SK-N-SH (cell line): Measurements from ENCODE around the gene SPATA20. TPM values are rescaled to one million over a fixed set of nuclear protein-coding genes. Genes with fewer than 3 reads are reported as not detected.

Source experiments
- CTCF ChIA-PET: fragments of 300-600, 350-600 bp; formaldehyde crosslinking; extraction: SDS; loops from one replicate; lab custom pipeline; 2021; lab: Yijun Ruan, JAX
- POLR2A ChIA-PET: fragments of 350-600 bp; sonication (Branson Sonifier 250); formaldehyde crosslinking; extraction: SDS; loops from one replicate; lab custom pipeline; 2020; ENCODE audit warnings: antibody characterized with exemption, inconsistent platforms; lab: Yijun Ruan, JAX
- DNase-seq: peaks from one replicate; pipeline ENCODE4 v3.0.0; 2012
- H2AFZ ChIP-seq: fragments of 200-600 bp; sonication (generic); 2 replicates; pipeline ENCODE4 v1.8.1; 2016; ENCODE audit warnings: antibody characterized with exemption, mild to moderate bottlenecking, low read depth
- H3F3A ChIP-seq: fragments of 200-600 bp; sonication (generic); replicated peaks from 2 replicates; pipeline ENCODE3; 2016; ENCODE audit warnings: antibody characterized with exemption, mild to moderate bottlenecking; ENCODE audit not compliant: insufficient read depth
- H3K27ac ChIP-seq, 2 experiments: fragments of 200-500 bp in 1 of 2; fragments of 200-600 bp in 1 of 2; sonication (Bioruptor generic) in 1 of 2; sonication (generic), shearing (Covaris generic) in 1 of 2; 2 replicates each; pipeline versions ENCODE4 v1.5.1 to v1.6.1; 2014 to 2016; ENCODE audit warnings: low read depth in 2 of 2, inconsistent platforms in 1 of 2, low read length in 1 of 2, mild to moderate bottlenecking in 1 of 2, mixed read lengths in 1 of 2
- H3K27me3 ChIP-seq: fragments of 200-600 bp; sonication (generic), shearing (Covaris generic); 2 replicates; pipeline ENCODE4 v1.6.1; 2016; ENCODE audit warnings: mixed run types; ENCODE audit not compliant: insufficient read depth
- H3K36me3 ChIP-seq, 2 experiments: fragments of 200-500 bp in 1 of 2; fragments of 200-600 bp in 1 of 2; sonication (Bioruptor generic) in 1 of 2; sonication (generic) in 1 of 2; replicated peaks in 1 of 2; 2 replicates each; pipeline versions ENCODE3 to v1.5.1; 2014 to 2016; ENCODE audit warnings: low read length in 1 of 2, mild to moderate bottlenecking in 1 of 2; ENCODE audit not compliant: insufficient read depth in 2 of 2, control insufficient read depth in 1 of 2
- H3K4me1 ChIP-seq, 2 experiments: fragments of 200-500 bp in 1 of 2; fragments of 200-600 bp in 1 of 2; sonication (Bioruptor generic) in 1 of 2; sonication (generic), shearing (Covaris generic) in 1 of 2; 2 replicates each; pipeline versions ENCODE4 v1.5.1 to v1.6.1; 2014 to 2016; ENCODE audit warnings: low read depth in 1 of 2, low read length in 1 of 2, mixed run types in 1 of 2; ENCODE audit not compliant: insufficient read depth in 2 of 2, control insufficient read depth in 1 of 2
- H3K4me2 ChIP-seq: fragments of 200-600 bp; sonication (generic), shearing (Covaris generic); 2 replicates; pipeline ENCODE4 v1.6.1; 2017; ENCODE audit warnings: mixed run types
- H3K4me3 ChIP-seq, 2 experiments: fragments of 200-500 bp in 1 of 2; fragments of 200-600 bp in 1 of 2; sonication (Bioruptor generic) in 1 of 2; sonication (generic), shearing (Covaris generic) in 1 of 2; 2 replicates each; pipeline versions ENCODE4 v1.5.1 to v1.8.1; 2014 to 2016; ENCODE audit warnings: low read depth in 2 of 2, inconsistent platforms in 1 of 2, low read length in 1 of 2, mild to moderate bottlenecking in 1 of 2, mixed read lengths in 1 of 2, moderate library complexity in 1 of 2
- H3K79me2 ChIP-seq: fragments of 200-600 bp; sonication (generic); 2 replicates; pipeline ENCODE4 v1.8.1; 2017; ENCODE audit warnings: mild to moderate bottlenecking; ENCODE audit not compliant: insufficient read depth
- H3K9ac ChIP-seq: fragments of 200-600 bp; sonication (generic); 2 replicates; pipeline ENCODE4 v1.6.1; 2017; ENCODE audit warnings: mixed run types
- H3K9me2 ChIP-seq: fragments of 200-600 bp; sonication (generic); 2 replicates; pipeline ENCODE4 v1.6.1; 2017; ENCODE audit warnings: mixed run types
- H3K9me3 ChIP-seq: fragments of 200-600 bp; sonication (generic); 2 replicates; pipeline ENCODE4 v1.6.1; 2017; ENCODE audit warnings: mixed run types, mild to moderate bottlenecking, moderate library complexity
- H4K20me1 ChIP-seq: fragments of 200-600 bp; sonication (generic); 2 replicates; pipeline ENCODE4 v1.6.1; 2017; ENCODE audit warnings: mild to moderate bottlenecking, mixed run types; ENCODE audit not compliant: insufficient read depth
- CHD2 ChIP-seq: fragments of 150-350 bp; IDR thresholded peaks from 2 replicates; pipeline ENCODE4 v1.6.1; 2018; ENCODE audit warnings: low read length; ENCODE audit not compliant: partially characterized antibody
- ELF1 ChIP-seq: IDR thresholded peaks from 2 replicates; pipeline ENCODE4 v1.4.0; 2012
- FOXJ3 ChIP-seq: sonication (generic); formaldehyde crosslinking; IDR thresholded peaks from 2 replicates; pipeline ENCODE4 v1.5.1; 2020; ENCODE audit warnings: mild to moderate bottlenecking, missing genetic modification reagents
- GATA2 ChIP-seq: sonication (generic); formaldehyde crosslinking; IDR thresholded peaks from 2 replicates; pipeline ENCODE4 v1.5.0; 2020; ENCODE audit warnings: mild to moderate bottlenecking, missing genetic modification reagents
- JUND ChIP-seq: IDR thresholded peaks from 2 replicates; pipeline ENCODE4 v1.4.0; 2012
- MXI1 ChIP-seq: IDR thresholded peaks from 2 replicates; pipeline ENCODE4 v1.6.1; 2012; ENCODE audit warnings: mild to moderate bottlenecking, low read depth, low read length, improper control_type of control experiment
- NRF1 ChIP-seq: IDR thresholded peaks from 2 replicates; pipeline ENCODE4 v1.6.1; 2012; ENCODE audit warnings: low read depth, mild to moderate bottlenecking, low read length
- RCOR1 ChIP-seq: fragments of 150-350 bp; IDR thresholded peaks from 2 replicates; pipeline ENCODE4 v1.6.1; 2017; ENCODE audit warnings: antibody characterized with exemption, low read length
- RFX5 ChIP-seq: IDR thresholded peaks from 2 replicates; pipeline ENCODE4 v1.6.1; 2012; ENCODE audit warnings: mild to moderate bottlenecking, improper control_type of control experiment, low read length
- RXRA ChIP-seq: IDR thresholded peaks from 2 replicates; pipeline ENCODE4 v1.4.0; 2012; ENCODE audit warnings: low read depth, mild to moderate bottlenecking, borderline replicate concordance
- SMC3 ChIP-seq: IDR thresholded peaks from 2 replicates; pipeline ENCODE4 v1.6.1; 2012; ENCODE audit warnings: low read depth, low read length, improper control_type of control experiment
- YY1 ChIP-seq: IDR thresholded peaks from 2 replicates; pipeline ENCODE4 v1.4.0; 2012; ENCODE audit warnings: low read depth, mild to moderate bottlenecking
- WGBS: methylation state at CpG from one replicate; pipeline ENCODE4 v1.1.6; 2017; ENCODE audit warnings: low lambda C conversion rate; 5-methylcytosine and 5-hydroxymethylcytosine counted together
- polyA plus RNA-seq, 3 experiments: library from polyadenylated mRNA; depleted of rRNA; stranded (reverse); fragments of >200 nt; gene quantifications; 2 replicates each; pipeline ENCODE4 v1.2.3, GENCODE V29; 2012
- TF ChIP-seq, protein P1 (sequence below): fragments of 150-350 bp; IDR thresholded peaks from 2 replicates; pipeline ENCODE4 v1.6.1; 2017; ENCODE audit warnings: antibody characterized with exemption, low read length, low read depth, borderline replicate concordance
- TF ChIP-seq, protein P2 (sequence below): fragments of 150-350 bp; IDR thresholded peaks from 2 replicates; pipeline ENCODE4 v1.6.1; 2016; ENCODE audit warnings: mild to moderate bottlenecking, low read depth, low read length
- TF ChIP-seq, protein P3 (sequence below): IDR thresholded peaks from 2 replicates; pipeline ENCODE4 v1.6.1; 2012; ENCODE audit warnings: mild to moderate bottlenecking, low read depth, low read length, moderate library complexity
- TF ChIP-seq, protein P4 (sequence below): fragments of 200-600 bp; sonication (generic); IDR thresholded peaks from 2 replicates; pipeline ENCODE4 v1.6.1; 2017; ENCODE audit warnings: antibody characterized with exemption, mild to moderate bottlenecking, moderate library complexity
- TF ChIP-seq, protein P5 (sequence below): IDR thresholded peaks from 2 replicates; pipeline ENCODE4 v1.4.0; 2012; ENCODE audit warnings: low read depth, borderline replicate concordance
- TF ChIP-seq, protein P6 (sequence below): IDR thresholded peaks from 2 replicates; pipeline ENCODE4 v1.4.0; 2012; ENCODE audit warnings: low read depth, borderline replicate concordance

SPATA20 gene
- polyA plus RNA-seq, 1 of the 3 experiments (the other 2 are of a cell fraction): 92.0 TPM

DNA sequence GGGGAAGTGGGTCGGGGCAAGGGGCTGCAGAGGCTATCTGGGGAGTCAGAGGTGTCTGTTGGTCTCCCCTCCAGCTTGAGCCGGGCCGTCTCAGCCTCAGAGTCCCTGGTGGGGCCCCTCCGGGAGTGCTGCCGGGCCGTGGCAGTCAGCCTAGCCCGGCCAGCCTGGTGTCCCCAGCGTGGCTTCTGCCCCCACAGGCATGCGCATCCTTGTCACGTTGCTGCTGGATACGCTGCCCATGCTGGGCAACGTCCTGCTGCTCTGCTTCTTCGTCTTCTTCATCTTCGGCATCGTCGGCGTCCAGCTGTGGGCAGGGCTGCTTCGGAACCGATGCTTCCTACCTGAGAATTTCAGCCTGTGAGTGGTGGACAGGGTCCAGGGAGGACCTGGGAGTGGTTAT, 24.7 kb downstream of the SPATA20 start:
- Histone ChIP-seq H4K20me1 (no peaks in the 10 kb centered on the region), H2AFZ (no peak overlapping the region), H3K9me3 (no peaks in the 10 kb centered on the region), H3K4me3 (no peak overlapping the region), H3K27me3 (no peaks in the 10 kb centered on the region; the same call in 1 of the 2 replicates), H3K4me2 (no peak overlapping the region), H3F3A (peaks cover 4% of the 10 kb centered on the region), H3K9me2 (no peaks in the 10 kb centered on the region), H3K9ac (no peak overlapping the region), H3K4me1 (peaks cover 0 to 32% of the 10 kb centered on the region in 2 experiments; a peak in 1 of 4 replicates), H3K36me3 (no peaks in the 10 kb centered on the region), H3K27ac (no peak overlapping the region), H3K79me2 (no peaks in the 10 kb centered on the region)
- WGBS: 91% methylated on average over 16 of the region's 19 CpGs
- ChIA-PET CTCF (interaction anchor here (0.9 to 4.7 kb wide), 5 partner anchors 16 to 124 kb away, joined by 3 to 27 read pairs (median 3); no protein-coding TSS in a partner anchor), POLR2A (no interaction called here)
- TF ChIP-seq NRF1 (no peak), CHD2 (no peak), SMC3 (no peak), GATA2 (CRISPR knock-in tag) (no peak), FOXJ3 (CRISPR knock-in tag) (no peak), RXRA (no peak), RCOR1 (no peak), ELF1 (no peak), RFX5 (no peak)
- TF ChIP-seq, protein P1, sequence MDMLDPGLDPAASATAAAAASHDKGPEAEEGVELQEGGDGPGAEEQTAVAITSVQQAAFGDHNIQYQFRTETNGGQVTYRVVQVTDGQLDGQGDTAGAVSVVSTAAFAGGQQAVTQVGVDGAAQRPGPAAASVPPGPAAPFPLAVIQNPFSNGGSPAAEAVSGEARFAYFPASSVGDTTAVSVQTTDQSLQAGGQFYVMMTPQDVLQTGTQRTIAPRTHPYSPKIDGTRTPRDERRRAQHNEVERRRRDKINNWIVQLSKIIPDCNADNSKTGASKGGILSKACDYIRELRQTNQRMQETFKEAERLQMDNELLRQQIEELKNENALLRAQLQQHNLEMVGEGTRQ: no peak
- TF ChIP-seq, protein P2, sequence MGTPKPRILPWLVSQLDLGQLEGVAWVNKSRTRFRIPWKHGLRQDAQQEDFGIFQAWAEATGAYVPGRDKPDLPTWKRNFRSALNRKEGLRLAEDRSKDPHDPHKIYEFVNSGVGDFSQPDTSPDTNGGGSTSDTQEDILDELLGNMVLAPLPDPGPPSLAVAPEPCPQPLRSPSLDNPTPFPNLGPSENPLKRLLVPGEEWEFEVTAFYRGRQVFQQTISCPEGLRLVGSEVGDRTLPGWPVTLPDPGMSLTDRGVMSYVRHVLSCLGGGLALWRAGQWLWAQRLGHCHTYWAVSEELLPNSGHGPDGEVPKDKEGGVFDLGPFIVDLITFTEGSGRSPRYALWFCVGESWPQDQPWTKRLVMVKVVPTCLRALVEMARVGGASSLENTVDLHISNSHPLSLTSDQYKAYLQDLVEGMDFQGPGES: no peak
- TF ChIP-seq, protein P3, sequence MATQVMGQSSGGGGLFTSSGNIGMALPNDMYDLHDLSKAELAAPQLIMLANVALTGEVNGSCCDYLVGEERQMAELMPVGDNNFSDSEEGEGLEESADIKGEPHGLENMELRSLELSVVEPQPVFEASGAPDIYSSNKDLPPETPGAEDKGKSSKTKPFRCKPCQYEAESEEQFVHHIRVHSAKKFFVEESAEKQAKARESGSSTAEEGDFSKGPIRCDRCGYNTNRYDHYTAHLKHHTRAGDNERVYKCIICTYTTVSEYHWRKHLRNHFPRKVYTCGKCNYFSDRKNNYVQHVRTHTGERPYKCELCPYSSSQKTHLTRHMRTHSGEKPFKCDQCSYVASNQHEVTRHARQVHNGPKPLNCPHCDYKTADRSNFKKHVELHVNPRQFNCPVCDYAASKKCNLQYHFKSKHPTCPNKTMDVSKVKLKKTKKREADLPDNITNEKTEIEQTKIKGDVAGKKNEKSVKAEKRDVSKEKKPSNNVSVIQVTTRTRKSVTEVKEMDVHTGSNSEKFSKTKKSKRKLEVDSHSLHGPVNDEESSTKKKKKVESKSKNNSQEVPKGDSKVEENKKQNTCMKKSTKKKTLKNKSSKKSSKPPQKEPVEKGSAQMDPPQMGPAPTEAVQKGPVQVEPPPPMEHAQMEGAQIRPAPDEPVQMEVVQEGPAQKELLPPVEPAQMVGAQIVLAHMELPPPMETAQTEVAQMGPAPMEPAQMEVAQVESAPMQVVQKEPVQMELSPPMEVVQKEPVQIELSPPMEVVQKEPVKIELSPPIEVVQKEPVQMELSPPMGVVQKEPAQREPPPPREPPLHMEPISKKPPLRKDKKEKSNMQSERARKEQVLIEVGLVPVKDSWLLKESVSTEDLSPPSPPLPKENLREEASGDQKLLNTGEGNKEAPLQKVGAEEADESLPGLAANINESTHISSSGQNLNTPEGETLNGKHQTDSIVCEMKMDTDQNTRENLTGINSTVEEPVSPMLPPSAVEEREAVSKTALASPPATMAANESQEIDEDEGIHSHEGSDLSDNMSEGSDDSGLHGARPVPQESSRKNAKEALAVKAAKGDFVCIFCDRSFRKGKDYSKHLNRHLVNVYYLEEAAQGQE: no peak
- DNase-seq: no peak

DNA sequence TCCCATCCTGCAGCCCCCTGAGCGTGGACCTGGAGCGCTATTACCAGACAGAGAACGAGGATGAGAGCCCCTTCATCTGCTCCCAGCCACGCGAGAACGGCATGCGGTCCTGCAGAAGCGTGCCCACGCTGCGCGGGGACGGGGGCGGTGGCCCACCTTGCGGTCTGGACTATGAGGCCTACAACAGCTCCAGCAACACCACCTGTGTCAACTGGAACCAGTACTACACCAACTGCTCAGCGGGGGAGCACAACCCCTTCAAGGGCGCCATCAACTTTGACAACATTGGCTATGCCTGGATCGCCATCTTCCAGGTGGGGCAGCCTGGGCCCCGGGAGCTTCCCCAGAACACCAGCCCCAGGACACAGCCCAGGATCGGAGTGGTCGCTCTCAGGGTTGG, 25.6 kb downstream of the SPATA20 start:
- Histone ChIP-seq H3K9me3 (no peaks in the 10 kb centered on the region), H3K4me3 (no peak overlapping the region), H2AFZ (no peak overlapping the region), H3K4me1 (peaks cover 0 to 27% of the 10 kb centered on the region in 2 experiments; a peak in 1 of 4 replicates), H3F3A (peaks cover 4% of the 10 kb centered on the region), H3K4me2 (no peak overlapping the region), H3K27ac (no peak overlapping the region), H3K79me2 (no peaks in the 10 kb centered on the region), H3K9me2 (no peaks in the 10 kb centered on the region), H3K9ac (no peak overlapping the region), H3K27me3 (no peaks in the 10 kb centered on the region), H3K36me3 (no peaks in the 10 kb centered on the region), H4K20me1 (no peaks in the 10 kb centered on the region)
- ChIA-PET POLR2A (no interaction called here), CTCF (interaction anchor here (0.7 to 2.9 kb wide), 5 partner anchors 10 to 211 kb away, joined by 3 to 10 read pairs (median 4); no protein-coding TSS in a partner anchor)
- no peak for DNase-seq
- WGBS: 96% methylated on average over 17 of the region's 20 CpGs
- TF ChIP-seq CHD2 (no peak), SMC3 (no peak), JUND (no peak), MXI1 (no peak), YY1 (no peak), FOXJ3 (CRISPR knock-in tag) (no peak)
- TF ChIP-seq, protein P4, sequence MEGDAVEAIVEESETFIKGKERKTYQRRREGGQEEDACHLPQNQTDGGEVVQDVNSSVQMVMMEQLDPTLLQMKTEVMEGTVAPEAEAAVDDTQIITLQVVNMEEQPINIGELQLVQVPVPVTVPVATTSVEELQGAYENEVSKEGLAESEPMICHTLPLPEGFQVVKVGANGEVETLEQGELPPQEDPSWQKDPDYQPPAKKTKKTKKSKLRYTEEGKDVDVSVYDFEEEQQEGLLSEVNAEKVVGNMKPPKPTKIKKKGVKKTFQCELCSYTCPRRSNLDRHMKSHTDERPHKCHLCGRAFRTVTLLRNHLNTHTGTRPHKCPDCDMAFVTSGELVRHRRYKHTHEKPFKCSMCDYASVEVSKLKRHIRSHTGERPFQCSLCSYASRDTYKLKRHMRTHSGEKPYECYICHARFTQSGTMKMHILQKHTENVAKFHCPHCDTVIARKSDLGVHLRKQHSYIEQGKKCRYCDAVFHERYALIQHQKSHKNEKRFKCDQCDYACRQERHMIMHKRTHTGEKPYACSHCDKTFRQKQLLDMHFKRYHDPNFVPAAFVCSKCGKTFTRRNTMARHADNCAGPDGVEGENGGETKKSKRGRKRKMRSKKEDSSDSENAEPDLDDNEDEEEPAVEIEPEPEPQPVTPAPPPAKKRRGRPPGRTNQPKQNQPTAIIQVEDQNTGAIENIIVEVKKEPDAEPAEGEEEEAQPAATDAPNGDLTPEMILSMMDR: no peak
- TF ChIP-seq, protein P5, sequence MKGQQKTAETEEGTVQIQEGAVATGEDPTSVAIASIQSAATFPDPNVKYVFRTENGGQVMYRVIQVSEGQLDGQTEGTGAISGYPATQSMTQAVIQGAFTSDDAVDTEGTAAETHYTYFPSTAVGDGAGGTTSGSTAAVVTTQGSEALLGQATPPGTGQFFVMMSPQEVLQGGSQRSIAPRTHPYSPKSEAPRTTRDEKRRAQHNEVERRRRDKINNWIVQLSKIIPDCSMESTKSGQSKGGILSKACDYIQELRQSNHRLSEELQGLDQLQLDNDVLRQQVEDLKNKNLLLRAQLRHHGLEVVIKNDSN: no peak
- TF ChIP-seq, protein P6, sequence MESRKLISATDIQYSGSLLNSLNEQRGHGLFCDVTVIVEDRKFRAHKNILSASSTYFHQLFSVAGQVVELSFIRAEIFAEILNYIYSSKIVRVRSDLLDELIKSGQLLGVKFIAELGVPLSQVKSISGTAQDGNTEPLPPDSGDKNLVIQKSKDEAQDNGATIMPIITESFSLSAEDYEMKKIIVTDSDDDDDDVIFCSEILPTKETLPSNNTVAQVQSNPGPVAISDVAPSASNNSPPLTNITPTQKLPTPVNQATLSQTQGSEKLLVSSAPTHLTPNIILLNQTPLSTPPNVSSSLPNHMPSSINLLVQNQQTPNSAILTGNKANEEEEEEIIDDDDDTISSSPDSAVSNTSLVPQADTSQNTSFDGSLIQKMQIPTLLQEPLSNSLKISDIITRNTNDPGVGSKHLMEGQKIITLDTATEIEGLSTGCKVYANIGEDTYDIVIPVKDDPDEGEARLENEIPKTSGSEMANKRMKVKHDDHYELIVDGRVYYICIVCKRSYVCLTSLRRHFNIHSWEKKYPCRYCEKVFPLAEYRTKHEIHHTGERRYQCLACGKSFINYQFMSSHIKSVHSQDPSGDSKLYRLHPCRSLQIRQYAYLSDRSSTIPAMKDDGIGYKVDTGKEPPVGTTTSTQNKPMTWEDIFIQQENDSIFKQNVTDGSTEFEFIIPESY: no peak
